HG03460 (cell line): Measurements from ENCODE around the gene TSPAN13.

Source experiments
- ATAC-seq: cut with Tn5 transposase; IDR thresholded peaks from one replicate; pipeline ENCODE4 v1.9.1; 2021; ENCODE audit not compliant: unreplicated experiment

Gene TSPAN13

DNA sequence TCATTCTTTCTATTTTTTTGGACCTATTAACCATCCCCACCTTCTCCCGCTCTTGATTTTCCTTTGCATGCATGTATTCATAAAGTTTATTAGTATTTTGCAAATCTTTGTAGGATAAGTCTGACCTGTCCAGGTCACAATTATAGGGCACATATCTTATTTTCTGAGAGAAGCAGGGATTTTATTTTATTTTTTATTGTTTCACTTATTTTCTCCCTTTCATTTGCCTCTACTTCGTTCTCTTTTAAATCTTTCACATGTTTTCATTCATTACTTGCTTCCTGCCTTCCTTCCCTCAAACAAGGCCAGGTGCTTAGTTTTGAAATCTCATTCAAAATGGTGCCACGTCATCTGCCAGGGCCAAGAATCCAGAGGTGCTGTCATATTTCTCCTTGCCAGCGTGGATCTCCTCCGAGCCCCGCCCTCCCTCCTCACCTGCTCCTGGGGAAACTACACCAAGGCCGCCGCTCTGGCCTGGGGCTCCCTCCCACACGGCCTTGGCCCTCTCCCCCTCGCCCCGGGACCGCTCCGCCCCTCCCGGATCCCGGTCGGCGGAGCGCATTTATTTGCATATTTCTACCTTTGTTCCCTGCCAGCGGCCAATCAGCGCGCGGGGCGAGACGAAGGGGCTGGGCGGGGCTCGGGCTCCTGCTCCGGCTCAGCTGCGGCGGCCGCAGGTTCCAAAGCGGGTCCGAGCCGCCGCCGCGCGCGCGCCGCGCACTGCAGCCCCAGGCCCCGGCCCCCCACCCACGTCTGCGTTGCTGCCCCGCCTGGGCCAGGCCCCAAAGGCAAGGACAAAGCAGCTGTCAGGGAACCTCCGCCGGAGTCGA lies at the start of gene TSPAN13:
Gene TSPAN13 (plus strand): TSS at position 654 of the 830 bp plus-strand sequence. CDS start 213 bp downstream, outside the sequence.
- ATAC-seq, result no peak

DNA sequence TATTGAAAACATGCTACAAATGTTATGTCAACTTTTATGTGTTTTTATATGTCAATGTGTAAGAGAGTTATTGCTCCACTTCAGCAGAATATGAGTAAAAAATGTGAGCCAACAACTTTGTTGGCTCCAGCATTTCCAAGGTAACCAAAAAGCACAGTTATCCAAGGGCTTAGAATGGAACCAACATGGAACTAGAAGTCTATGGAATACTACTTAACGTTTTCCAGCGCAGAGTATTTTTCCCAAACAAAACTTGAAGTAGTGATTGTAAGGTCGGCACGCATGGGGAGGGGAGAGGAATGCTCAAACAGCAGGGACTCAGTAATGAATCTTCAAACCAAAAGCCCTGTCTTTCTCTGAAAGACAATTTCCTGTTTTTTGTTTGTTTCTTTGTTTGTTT lies 45.0 kb upstream of the TSPAN13 start:
- ATAC-seq, result no peak

DNA sequence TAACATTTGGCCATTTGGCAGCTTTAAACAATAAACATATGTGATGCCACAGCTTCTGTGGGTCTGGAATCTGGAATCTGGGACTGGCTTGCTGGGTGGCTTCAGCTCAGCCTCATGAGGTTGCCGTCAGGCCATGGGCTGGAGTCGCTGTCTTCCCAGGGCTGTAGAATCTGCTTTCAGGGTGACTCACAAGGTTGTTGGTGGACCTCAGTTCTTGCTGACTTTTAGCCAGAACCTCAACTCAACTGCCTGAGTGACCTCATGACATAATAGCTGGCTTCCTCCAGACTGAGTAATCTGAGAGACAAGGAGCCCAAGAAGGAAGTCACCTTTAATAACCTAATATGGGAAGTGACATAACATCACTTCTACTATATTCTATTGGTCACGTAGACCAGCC lies 44.6 kb upstream of the TSPAN13 start:
- ATAC-seq, result no peak

DNA sequence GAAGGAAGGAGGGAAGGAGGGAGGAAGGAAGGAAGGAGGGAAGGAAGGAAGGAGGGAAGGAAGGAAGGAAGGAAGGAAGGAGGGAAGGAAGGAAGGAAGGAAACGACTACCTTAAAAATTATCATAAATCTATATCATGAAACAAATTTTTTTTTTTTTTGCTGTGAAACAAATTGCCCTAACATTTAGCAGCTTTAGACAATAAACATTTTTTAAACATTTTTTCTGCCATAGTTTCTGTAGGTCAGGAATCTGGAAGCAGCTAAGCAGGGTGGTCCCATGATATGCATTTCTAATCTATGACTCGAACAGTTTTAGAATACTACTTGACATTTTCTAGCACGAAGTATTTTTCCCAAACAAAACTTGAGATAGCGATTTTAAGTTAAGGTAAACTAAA lies 42.9 kb upstream of the TSPAN13 start:
- no peak for ATAC-seq

DNA sequence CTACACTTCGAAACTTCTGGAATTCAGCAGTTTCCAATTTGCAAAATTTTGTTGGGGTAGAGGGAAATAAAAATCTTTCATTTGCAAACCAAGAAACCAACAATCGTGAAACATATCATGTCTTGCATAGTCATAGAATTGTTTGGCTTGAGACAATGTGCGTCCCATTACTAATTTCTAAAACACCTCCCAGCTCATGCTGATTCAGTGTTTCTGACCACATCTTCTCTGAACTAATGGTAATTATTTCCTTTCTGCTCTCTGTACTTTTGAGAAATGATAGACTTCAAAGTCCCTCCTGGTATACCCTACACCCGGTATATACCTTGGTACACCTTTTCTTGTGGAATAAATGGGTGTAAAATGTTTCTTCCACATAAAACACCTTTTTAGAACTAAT lies 41.8 kb upstream of the TSPAN13 start:
- ATAC-seq, result no peak

DNA sequence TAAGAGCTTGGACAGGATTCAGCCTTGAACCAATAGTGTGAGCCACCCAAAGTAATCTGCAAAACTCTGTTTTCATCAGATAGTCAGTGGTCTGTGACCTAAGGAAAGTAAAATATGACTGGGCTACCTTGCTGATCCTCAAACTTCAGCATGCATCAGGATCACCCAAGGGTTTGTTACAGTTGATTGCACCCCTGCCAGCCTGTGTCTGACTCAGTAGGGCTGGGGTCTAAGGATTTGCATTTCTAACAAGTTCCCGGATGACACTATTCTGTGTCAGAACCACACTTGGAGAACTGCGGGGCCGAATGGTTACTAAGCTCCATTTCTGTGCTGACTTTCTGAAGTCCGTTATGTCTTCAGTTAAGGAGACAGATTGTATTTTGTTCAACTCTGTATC lies 40.6 kb upstream of the TSPAN13 start:
- no peak for ATAC-seq

DNA sequence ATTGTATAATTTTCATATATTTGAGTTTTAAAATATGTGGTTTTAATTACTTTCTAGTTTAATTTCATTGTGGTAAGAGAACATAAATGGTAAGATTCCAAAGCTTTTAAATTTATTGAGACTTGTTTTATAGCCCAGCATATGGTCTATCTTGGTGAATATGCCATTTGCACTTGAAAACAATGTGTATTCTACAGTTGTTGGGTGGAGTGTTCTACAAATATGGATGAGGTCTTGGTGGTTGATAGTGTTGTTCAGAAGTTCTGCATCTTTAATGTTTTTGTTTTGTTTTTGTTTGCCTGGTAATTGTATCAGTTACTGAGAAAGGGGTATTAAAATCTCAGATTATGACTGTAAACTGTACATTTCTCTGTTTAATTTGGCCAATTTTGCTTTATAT lies 37.6 kb upstream of the TSPAN13 start:
- no peak for ATAC-seq

DNA sequence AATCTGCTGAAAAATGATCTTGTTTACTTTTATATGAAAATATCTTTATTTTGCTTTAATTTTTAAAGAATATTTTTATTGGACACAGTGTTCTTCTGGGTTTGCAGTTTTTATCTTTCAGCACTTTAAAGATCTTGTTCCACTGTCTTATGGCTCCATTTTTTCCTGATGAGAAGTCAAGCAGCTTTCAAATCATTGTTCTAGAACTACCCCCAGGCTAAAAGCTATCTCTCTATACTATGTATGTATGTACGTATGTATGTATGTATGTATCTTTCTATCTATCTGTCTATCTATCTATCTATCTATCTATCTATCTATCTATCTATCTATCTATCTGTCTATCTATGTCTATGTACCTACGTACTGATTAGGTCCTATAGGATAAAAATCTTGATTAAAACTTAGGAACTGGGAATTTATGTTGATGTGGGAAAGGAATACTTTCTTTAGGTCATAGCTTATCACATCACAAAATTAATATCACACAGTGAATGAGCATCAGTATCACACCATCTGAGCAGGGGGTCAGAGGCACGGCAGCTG lies 35.4 kb upstream of the TSPAN13 start:
- ATAC-seq, result no peak

DNA sequence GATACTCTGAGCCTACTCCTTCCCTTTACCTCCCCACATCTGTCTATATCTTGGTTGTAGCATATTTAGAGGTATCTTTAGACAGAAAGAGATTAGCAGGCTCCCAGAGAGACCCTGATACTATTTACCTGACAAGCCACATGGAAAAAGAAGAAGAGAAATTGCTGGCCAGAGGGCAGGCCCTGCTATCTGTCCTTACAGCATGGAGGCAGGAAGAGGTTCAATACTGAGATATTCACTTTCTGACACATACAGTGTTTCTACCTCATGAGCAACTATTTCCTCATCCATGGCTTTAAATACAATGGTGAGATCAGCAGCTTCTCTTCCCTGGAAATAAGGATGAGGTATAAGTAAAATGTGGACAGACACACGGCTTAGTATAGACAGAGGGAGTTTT lies 33.9 kb upstream of the TSPAN13 start:
- no peak for ATAC-seq

DNA sequence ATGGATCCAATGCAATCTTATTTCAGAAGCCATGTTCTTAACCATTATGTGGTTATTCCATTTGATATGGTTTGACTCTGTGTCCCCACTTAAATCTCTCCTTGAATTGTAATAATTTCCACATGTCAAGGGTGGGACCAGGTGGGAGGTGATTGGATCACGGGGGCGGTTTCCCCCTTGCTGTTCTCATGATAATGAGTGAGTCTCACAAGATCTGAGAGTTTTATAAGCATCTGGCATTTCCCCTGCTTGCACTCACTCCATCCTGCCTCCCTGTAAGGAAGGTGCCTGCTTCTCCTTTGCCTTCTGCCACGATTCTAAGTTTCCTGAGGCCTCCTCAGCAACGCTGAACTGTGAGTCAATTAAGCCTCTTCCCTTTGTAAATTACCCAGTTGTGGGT lies 32.0 kb upstream of the TSPAN13 start:
- ATAC-seq, result no peak

DNA sequence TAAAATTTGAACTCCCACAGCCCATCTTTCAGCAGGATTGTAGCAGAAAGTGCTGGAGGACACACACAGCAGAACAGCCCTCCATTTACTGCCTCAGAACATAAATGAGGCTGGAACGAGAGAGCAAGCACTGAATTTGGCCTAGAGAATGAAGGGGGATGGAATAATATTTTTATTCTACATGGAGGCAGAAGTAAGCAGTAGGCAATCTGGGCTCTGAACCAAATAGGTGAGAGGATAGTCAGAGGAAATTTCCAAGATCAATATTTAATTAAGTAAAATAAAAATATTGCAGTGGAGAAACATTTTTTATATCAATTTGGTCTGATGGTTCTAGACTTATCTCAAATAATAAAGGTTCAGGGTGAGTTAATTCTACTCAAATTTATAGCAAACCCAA lies 29.2 kb upstream of the TSPAN13 start:
- no peak for ATAC-seq

DNA sequence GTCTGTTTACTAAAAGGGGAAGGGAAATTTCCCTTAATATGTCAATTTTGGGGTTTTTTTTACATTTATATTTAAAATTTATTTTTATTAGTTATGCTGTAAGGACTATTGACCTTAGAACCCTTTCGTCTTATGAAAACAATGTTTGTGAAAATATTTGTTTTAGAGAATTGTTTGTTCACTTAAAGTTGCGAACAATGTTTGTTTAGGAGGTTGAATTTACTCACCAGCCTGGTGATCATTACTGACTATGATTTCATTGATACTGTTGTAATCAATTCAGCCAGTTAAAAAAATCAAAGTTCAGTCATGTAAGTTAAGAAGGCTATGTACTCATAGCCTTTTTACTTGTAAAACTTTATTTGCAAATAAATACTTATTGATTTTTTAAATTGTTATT lies 27.4 kb upstream of the TSPAN13 start:
- no peak for ATAC-seq

DNA sequence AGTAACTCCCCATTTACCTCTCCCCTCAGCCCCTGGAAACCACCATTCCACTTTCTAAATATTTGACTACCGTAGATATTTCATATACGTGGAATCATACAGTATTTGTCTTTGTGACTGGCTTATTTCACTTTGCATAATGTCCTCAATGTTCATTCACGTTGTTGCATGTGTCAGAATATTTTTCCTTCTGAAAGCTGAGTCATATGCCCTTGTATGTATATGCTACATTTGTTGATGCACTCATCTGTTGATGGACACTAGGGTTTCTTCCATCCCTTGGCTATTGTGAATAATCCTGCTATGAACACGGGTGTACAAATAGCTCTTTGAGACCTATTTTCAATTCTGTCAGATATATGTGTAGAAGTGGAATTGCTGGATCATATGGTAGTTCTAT lies 25.8 kb upstream of the TSPAN13 start:
- no peak for ATAC-seq

DNA sequence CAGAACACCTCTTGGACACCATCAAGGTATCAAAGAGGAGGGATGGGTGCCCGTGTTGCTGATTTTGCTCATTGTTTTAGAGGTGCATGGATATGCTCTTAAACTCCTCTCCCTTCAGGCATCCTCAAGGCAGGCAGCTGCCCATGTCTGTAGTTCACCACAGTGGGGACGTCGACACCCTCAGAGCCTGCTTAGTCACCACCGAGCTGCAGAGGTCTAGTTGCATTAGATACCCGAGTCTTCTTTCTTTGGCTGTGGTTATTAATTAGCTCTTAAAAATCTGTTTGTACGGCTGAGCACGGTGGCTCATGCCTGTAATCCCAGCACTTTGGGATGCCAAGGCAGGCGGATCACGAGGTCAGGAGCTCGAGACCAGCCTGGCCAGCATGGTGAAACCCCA lies 24.7 kb upstream of the TSPAN13 start:
- ATAC-seq, result no peak

DNA sequence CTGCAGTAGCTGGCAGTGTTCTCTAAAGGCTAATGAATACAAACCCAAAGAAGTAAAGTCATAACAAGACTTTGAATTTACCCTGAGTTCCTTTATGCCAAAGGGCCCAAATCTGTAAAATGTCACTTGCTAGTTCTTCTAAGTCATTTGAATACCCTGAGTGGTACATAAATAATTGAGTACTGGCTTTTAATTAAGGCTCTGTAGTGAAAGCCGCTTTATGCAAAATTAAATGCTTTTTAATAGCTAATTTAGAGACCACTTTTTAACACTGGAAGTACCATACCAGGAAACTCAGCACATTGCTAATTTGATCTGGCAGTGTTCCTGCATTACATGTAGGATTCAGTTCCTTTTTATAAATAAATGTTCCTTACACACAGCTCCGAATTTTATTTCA lies 24.0 kb upstream of the TSPAN13 start:
- no peak for ATAC-seq

DNA sequence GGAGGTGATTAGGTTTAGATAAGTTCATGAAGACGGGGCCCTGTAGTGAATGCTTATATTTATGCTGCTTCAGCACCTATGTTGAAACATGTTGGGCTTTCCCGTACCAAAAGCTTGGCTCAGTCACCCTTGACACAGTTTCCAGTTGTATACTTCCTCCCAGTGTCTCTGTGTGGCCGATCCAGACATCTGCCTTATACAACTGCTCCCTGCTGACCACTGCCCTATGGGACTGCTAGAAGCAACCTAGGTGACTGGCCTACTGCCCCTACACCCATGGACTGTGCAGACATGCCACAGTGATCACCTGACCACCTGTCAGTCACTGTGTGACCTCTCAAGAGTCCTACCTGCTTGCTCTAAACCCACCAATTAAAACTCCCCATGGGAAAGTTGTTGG lies 22.6 kb upstream of the TSPAN13 start:
- ATAC-seq, result no peak

DNA sequence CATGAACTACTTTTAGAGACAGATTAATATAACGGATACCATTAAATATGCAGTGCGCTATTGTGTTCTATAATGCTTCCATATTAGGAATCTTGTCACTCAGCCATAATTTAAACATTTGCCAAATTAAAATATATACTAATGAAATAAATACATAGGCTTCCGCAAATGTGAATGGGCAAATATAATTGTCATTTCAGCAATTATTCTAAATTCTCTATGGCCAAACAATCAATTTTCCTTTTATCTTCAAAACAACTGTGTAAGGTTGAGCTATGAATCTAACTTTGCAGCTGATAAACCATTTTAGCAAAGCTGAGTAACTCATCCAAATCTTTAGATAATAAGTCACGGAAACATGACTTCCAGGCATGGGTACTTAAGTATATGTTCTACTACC lies 20.7 kb upstream of the TSPAN13 start:
- no peak for ATAC-seq

DNA sequence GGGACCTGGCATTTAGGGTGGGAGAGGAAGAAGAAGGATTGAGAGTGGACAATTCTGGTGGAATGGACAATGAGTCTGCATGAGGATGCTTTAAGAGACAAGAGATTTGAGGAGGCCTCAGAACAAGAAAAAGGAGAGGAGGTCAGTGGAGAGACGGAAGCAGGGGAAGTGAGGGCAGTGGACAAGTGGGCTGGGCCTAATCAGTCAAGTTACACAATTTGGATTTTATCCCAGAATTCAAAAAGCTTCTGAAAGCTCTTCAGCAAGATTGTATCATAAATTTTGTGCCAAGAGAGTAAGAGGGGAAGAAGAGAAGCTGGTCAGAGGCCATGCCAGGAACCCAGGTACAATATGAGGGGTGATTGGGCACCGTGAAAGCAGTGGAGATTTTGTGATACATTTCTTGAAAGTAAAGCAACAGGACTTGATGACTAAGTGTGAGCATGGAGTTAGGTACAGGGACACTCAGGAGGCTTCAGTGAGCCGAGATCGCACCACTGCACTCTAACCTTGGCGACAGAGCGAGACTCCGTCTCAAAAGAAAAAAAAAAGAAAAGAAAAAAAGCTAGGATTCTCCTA lies 19.3 kb upstream of the TSPAN13 start:
- ATAC-seq, result no peak

DNA sequence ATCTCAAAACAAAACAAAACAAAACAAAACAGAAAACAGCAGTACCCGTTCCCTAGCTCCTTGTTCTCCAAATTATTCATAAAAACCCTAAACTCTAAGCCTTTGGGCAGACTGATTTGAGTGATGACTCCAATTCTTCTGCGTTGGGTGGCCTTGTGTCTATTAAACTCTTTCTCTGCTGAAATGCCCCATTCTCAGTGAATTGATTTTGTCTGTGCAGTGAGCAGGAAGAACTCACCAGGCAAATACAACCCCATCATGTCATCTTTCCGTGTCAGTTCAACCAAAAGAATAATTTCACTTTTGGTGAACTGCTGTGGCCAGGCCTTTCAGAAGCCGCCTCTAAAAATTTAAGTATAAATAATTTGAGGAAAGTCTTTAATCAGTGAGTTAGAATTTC lies 18.5 kb upstream of the TSPAN13 start:
- ATAC-seq, result no peak

DNA sequence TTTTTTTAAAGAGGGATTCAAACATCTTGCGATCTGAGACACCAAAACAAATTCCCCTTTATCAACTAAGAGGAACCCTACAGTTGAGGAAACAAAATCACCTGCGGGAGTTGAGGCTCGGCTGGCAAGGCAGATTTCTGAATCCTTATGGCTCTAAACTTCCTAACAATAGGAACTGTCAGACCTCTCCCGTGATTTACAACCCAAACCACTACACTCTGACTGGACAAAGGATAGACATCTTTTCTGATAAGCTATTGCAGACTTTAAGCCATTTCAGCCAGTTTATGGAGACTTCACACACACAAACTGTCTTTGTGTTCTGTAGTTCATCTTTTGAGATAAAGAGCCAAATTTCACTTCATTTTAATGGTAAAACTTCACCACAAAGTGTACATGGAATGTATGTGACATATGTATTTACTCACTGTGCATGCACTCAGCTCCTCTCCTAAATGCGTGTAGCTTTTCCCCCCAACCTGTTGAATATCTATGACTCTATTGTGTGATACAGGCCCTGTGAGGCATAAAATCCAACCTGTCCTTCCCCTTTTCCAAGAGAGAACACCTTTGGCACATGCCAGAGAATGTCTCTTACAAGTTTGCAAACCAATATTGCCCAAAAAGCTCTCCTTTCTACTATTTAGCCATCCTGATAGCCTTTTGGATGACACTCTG lies 15.4 kb upstream of the TSPAN13 start:
- ATAC-seq, result no peak

DNA sequence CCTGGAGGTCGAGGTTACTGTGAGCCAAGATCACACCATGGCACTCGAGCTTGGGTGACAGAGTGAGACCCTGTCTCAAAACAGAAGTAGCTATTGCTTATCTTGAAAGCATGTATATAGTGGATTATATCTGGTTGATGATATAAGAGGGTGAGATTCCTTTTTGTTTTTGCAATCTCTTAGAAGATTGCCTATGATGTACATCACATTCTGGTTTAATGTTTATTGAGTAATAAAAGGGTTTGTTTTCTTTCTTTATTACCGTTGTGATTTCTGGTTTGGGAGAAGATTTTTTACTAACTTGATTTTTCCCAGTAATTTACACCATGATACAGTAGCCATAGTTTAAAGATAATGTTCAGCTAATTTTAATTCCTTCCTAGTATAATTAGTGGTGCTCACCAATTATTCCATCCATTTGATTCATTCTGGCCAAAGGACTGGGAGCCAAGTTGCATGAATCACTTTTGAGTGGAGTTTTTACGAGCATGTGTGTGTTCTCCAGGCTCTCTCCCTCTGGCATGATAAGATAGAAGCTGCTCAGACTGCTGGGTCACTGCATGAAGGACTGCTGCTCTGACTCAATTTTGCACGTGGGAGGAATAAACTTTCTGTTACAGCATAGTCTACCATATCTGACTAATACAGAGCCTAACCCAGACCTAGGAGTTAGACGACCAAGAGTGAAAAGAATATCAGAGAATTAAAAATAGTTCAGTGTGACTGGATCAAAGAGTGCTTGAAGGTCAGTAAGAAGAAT lies 13.5 kb upstream of the TSPAN13 start:
- no peak for ATAC-seq
